ENCODE results near the gene PACS1. TPM values are rescaled to one million over a fixed set of nuclear protein-coding genes. Genes with fewer than 3 reads are reported as not detected.

Gene PACS1
- total RNA-seq, 2 experiments from 2014 or later = 179 to 183 TPM

DNA sequence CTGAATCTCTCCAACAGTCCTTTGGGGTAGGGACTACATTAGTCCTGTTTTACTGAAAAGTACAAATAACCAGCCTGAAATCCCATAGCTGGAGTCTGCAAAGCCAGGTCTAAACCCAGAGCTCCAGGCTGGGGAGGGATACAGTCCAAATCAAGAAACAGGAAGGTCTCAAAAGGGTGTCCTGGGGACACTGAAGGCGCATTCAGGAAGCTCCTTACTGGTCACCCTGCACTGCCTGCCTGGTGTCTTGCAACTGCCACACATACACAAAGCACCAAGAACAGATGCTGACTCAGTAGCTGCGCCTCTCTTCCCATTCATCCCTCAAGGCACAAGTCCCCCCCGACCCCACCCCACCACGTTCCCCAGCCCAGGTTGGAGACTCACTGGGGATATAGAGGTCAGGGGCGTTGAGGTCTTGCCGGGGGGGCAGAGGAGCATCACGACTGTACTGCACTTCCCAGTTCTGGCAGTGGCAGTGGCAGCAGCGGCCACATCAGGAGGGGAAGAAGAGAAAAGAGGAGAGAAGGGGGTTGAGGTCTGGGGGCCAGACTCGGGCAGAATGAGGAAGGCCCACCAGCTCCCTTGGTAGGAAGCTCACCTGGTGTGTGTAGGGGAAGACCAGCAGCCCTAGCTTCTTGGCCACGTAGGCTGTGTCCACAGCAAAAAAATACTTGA is 217.3 kb downstream of the PACS1 start:
- Mint-ChIP-seq H3K4me3 (peak overlapping the region; percentile 69), H3K36me3 (ENCODE audit: low read depth) (peaks cover 8% of the 10 kb centered on the region), H3K4me1 (ENCODE audit: low read depth) (peaks cover 41% of the 10 kb centered on the region), H3K27ac (peak overlapping the region; percentile 9), H3K9me3 (no peaks in the 10 kb centered on the region), H3K27me3 (peaks cover 6% of the 10 kb centered on the region)
- Histone ChIP-seq H3K36me3 (ENCODE audit: insufficient read depth, low read length) (peaks cover 11% of the 10 kb centered on the region), H3K4me3 (ENCODE audit: low read length) (no peak overlapping the region), H3K27ac (ENCODE audit: low read depth in 1 of 2, low read length in 2 of 2) (no peak overlapping the region), H3K27me3 (ENCODE audit: control insufficient read depth in 1 of 2, insufficient read depth in 2 of 2, low read length in 2 of 2) (peaks cover 7 to 9% of the 10 kb centered on the region in 2 experiments), H3K4me1 (ENCODE audit: insufficient read depth, low read length) (peaks cover 58% of the 10 kb centered on the region), H3K9me3 (ENCODE audit: control insufficient read depth in 1 of 2, insufficient read depth in 1 of 2, low read length in 2 of 2) (peaks cover 0 to 2% of the 10 kb centered on the region in 2 experiments)
- intact Hi-C loops (cut with DNase I, micrococcal nuclease) = loop anchor here in 1 of 2 experiments (10.0 kb wide), 1 partner anchor 433 kb away; the partner anchor contains the start of gene CFL1
- CTCF ChIA-PET = interaction anchor here (1.4 to 3.2 kb wide), 3 partner anchors 14 to 65 kb away, joined by 3 to 23 read pairs (median 5); no protein-coding TSS in a partner anchor
- ATAC-seq (ENCODE audit: poor library complexity) (no peak), DNase-seq (no peak)
- POLR2A ChIA-PET = no interaction called here
- TF ChIP-seq, protein P1, sequence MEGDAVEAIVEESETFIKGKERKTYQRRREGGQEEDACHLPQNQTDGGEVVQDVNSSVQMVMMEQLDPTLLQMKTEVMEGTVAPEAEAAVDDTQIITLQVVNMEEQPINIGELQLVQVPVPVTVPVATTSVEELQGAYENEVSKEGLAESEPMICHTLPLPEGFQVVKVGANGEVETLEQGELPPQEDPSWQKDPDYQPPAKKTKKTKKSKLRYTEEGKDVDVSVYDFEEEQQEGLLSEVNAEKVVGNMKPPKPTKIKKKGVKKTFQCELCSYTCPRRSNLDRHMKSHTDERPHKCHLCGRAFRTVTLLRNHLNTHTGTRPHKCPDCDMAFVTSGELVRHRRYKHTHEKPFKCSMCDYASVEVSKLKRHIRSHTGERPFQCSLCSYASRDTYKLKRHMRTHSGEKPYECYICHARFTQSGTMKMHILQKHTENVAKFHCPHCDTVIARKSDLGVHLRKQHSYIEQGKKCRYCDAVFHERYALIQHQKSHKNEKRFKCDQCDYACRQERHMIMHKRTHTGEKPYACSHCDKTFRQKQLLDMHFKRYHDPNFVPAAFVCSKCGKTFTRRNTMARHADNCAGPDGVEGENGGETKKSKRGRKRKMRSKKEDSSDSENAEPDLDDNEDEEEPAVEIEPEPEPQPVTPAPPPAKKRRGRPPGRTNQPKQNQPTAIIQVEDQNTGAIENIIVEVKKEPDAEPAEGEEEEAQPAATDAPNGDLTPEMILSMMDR (IDR thresholded peaks at IDR 0.05) = no peak

DNA sequence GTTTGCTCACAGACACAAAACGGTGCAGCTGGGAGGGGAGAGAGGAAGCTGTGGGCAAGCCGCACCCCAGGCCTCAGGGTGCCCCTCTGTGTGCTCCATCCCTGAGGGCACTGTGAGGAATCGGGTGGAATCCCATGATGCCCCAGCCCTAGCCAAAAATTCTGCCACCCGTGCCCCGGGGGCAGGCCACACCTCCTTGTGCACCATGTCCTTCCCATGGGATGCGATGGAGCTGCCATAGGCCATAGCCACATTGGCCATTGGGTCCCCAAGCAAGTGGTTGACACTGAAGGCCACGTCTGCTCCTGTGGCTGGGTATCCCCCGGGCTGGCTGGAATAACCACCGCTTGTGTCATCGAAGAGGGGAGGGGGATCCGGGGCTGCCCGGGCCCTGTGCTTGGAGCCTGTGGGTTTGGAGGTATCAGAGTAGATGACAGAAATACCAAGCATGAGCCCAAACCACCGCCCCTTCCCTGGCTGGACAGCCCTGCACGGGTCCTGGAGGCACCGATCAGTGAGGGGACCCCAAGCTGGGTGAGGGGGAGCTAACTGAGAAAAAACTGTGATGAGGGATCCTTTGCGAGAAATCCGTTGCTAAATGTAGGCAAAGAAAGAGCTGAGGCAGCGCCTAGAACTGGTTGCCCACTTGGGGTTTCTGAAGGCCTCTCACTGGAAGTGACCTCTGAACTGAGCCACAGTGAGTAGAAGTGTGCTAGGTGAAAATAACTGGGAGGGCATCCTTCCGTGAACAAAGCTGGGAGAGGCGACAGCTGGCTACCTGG is 218.0 kb downstream of the PACS1 start:
- H3K27me3 Mint-ChIP-seq = peaks cover 13% of the 10 kb centered on the region
- POLR2A ChIA-PET = interaction anchor here (1.0 to 2.2 kb wide), 12 partner anchors 8 to 286 kb away, joined by 3 to 31 read pairs (median 6); partner anchors contain the start of genes BANF1, BRMS1, EIF1AD and PELI3

More for the DNA sequence above, 218.0 kb downstream of the PACS1 start:
- H3K36me3 Mint-ChIP-seq (ENCODE audit: low read depth) = peaks cover 5% of the 10 kb centered on the region
- H3K4me1 ChIP-seq (ENCODE audit: insufficient read depth, low read length) = peaks cover 55% of the 10 kb centered on the region
- TF ChIP-seq, protein P1 (IDR thresholded peaks at IDR 0.05) = no peak
- H3K4me1 Mint-ChIP-seq (ENCODE audit: low read depth) = peaks cover 34% of the 10 kb centered on the region
- H3K27me3 ChIP-seq (ENCODE audit: control insufficient read depth in 1 of 2, insufficient read depth in 2 of 2, low read length in 2 of 2) = peaks cover 14 to 17% of the 10 kb centered on the region in 2 experiments
- peaks cover 11% of the 10 kb centered on the region for H3K36me3 ChIP-seq (ENCODE audit: insufficient read depth, low read length)
- H3K27ac ChIP-seq (ENCODE audit: low read depth in 1 of 2, low read length in 2 of 2) = peak overlapping the region; percentile 67 to 69
- H3K9me3 Mint-ChIP-seq = no peaks in the 10 kb centered on the region
- ATAC-seq (ENCODE audit: poor library complexity) (no peak), DNase-seq (peak in 1 of 14 experiments; percentile 55)
- CTCF ChIA-PET = interaction anchor here (1.4 to 3.2 kb wide), 3 partner anchors 14 to 66 kb away, joined by 3 to 23 read pairs (median 7); no protein-coding TSS in a partner anchor
- H3K4me3 ChIP-seq (ENCODE audit: low read length) = peak overlapping the region; percentile 82
- H3K4me3 Mint-ChIP-seq = peak overlapping the region; percentile 87
- intact Hi-C loops (cut with DNase I, micrococcal nuclease) = loop anchor here (2.0 to 10.0 kb wide), 2 partner anchors 19 to 433 kb away; partner anchors contain the start of genes CFL1 (in 1 of the 2) and RAB1B (in 1 of the 2)
- peak overlapping the region; percentile 79 for H3K27ac Mint-ChIP-seq
- H3K9me3 ChIP-seq (ENCODE audit: control insufficient read depth in 1 of 2, insufficient read depth in 1 of 2, low read length in 2 of 2) = peaks cover 0 to 9% of the 10 kb centered on the region in 2 experiments

All from CD4-positive, alpha-beta T cell (primary cell).